IPS-NIHi11 (cell line): ENCODE measurements around the gene GAPT.
"Not testable (repeated sequence)": the region's sequence is repeated elsewhere in the genome, so short reads cannot be mapped to it uniquely, and the experiment has no call there.

Experiments used
- DNase-seq: peaks from one replicate; pipeline ENCODE4 v3.0.0; 2012; ENCODE audit warnings: mixed read lengths, low spot score

GAPT gene

GRCh38 chr5:58505502-58505901, 14.3 kb downstream of the GAPT start:
- DNase-seq: no peak

- no peak for DNase-seq
Measured at GRCh38 chr5:58505971-58506640, 14.9 kb downstream of the GAPT start.

GRCh38 chr5:58507715-58508114, 16.5 kb downstream of the GAPT start:
- no peak for DNase-seq

DNA sequence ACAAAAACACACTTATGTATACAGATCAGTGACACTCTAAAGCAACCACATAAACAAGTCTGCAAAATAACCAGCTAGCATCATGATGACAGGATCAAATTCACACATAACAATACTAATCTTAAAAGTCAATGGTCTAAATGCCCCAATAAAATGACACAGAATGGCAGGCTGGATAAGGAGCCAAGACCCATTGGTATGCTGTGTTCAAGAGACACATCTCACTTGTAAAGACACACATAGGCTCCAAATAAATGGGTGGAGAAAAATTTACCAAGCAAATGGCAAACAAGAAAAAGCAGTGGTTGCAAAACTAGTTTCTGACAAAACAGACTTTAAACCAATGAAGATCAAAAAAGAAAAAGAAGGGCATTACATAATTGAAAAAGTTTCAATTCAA, 26.0 kb downstream of the GAPT start:
- DNase-seq: no peak

DNA sequence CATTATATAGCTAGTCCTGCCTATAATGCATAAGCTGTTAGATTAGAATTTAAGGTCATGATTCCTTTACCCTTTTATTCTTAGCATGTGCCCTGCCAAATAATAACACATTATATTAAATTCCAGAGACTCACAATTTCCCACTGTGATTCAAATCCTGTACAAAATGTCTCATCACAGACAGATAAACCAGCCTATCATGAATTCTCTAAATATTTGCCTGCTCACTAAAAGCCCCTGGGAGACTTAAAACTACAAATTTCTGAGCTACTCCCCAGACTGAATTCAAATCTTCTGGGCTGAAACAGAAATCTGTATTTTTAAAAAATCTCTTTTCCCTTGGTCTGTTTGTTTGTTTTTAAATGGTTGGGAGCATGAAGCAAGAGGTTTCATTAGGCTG, 32.7 kb downstream of the GAPT start:
- no peak for DNase-seq

GRCh38 chr5:58524571-58524970, 33.3 kb downstream of the GAPT start:
- no peak for DNase-seq

DNA sequence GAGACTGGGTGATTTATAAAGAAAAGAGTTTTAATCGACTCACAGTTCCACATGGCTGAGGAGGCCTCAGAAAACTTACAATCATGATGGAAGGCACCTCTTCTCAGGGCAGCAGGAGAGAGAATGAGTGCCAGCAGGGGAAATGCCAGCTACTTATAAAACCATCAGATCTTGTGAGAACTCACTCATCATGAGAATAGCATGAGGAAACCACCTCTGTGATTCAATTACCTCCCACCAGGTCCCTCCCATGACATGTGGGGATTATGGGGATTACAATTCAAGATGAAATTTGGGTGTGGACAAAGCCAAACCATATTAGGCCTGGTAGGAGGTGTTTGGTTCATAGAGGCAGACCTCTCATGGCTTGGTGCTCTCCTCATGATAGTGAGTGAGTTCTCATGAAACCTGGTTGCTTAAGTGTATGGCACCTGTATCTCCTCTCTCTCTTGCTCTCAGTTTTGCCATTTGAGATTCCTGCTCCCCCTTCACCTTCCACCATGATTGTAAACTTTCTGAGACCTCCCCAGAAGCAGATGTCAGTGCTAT, 39.8 kb downstream of the GAPT start:
- no peak for DNase-seq

DNA sequence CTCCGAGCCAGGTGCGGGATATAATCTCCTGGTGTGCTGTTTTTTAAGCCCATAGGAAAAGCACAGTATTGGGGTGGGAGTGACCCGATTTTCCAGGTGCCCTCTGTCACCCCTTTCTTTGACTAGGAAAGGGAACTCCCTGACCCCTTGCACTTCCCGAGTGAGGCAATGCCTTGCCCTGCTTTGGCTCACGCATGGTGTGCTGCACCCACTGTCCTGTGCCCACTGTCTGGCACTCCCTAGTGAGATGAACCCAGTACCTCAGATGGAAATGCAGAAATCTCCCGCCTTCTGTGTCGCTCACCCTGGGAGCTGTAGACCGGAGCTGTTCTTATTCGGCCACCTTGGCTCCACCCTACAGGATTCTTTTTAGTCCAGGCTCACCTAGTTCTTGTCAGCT, 50.7 kb downstream of the GAPT start:
- not testable (repeated sequence) for DNase-seq

GRCh38 chr5:58542709-58543108, 51.5 kb downstream of the GAPT start:
- DNase-seq: no peak

DNA sequence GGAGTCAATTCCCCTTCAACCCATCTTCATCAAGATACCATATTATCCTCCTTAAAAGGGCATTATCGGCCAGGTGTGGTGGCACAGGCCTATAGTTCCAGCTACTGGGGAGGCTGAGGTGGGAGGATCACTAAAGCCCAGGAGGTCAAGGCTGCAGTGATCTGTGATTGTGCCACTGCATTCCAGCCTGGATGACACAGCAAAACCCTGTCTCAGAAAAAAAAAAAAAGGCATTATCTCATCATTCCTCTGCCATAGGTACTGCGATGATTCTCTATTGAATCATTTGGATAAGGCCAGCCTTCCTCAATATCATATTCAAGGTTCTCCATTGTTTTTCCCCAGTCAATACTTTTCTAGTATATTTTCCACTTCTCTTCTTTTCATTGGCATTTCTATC, 52.5 kb downstream of the GAPT start:
- no peak for DNase-seq

DNA sequence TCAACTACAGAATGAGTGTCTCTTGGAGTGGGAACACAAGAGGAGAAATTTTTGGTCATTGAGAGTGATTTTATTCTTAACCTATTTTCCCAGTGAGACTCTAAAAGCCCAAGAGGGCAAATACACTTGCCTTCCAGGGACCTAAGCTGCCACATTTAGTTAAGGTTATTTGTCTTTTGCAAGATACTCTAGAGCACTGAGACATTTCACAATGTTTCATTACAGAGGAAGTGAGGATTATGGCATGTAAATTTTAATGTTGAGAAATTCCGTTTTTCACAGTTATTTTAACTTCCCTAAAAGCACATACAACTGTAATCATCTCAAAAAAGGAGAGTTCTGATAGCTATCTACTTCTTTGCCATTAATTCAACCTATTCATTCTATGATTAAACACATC, 53.0 kb downstream of the GAPT start:
- no peak for DNase-seq

DNA sequence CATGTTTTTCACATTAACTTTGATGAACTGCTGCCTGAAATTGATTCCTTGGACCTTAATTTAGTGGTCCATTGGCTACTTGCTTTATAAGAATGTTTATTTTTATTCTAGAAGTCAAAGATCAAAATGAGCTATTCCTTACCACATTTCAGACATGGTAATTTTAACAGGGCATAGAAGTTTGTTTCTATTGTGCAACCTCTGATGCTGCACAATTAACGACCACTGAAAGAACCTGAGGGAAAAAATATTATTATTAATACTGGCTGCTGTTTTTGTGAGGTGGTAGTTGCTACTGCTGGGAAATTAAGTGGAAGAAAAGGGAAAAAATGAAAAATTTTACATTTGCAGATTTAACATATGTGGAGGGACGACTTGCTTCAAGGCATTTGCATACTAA, 53.7 kb downstream of the GAPT start:
- DNase-seq: no peak

DNA sequence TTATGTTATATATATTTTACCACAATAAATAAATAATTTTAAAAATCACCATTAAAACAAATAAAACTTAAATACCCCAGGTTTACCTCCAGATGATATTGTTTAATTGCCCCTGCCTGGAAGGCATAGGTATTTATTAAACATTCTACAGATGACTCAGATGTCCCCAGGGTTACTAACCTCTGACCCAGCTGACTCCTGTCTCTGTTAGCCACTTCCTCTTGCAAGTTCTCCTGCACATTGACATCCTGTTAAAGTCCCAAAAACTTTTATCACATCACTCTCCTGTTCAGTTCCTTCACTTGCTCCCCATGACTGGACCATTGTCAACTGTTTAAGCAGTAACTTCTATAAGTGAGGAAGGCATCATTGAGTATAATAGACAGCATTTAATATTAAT, 54.7 kb downstream of the GAPT start:
- DNase-seq: no peak
